Left lung (tissue), 10 donors: Measurements from ENCODE around the gene NUDT3. TPM values are rescaled to one million over a fixed set of nuclear protein-coding genes. Genes with fewer than 3 reads are reported as not detected.
A peak's percentile ranks its signal among the peaks of the same experiment; 100 is the strongest.

ENCODE experiments used
- ATAC-seq: fragments of 200-7000 bp; cut with Tn5 transposase; one replicate; pipeline ENCODE4 v1.9.1; 2020; ENCODE audit warnings: moderate library complexity
- DNase-seq, 4 donors: peaks; one replicate each; pipeline ENCODE4 v3.0.0-alpha.2; 2013 to 2020
- H3K27ac ChIP-seq, 2 donors: fragments of 200-600 bp; sonication (generic) in 1 of 2; one replicate each; pipeline versions ENCODE4 v1.5.0 to v1.8.0; 2020 to 2021
- H3K27me3 ChIP-seq, 2 donors: fragments of 200-600 bp; sonication (generic) in 1 of 2; one replicate each; pipeline versions ENCODE4 v1.5.0 to v1.8.0; 2020 to 2021
- H3K36me3 ChIP-seq, 2 donors: fragments of 200-600 bp; sonication (generic) in 1 of 2; one replicate each; pipeline versions ENCODE4 v1.5.0 to v1.8.0; 2020 to 2021
- H3K4me1 ChIP-seq, 2 donors: fragments of 200-600 bp; one replicate each; pipeline ENCODE4 v1.8.0; 2021
- H3K4me3 ChIP-seq, 2 donors: fragments of 200-600 bp; sonication (generic) in 1 of 2; one replicate each; pipeline versions ENCODE4 v1.5.0 to v1.8.0; 2020 to 2021; ENCODE audit warnings: mild to moderate bottlenecking in 1 of 2
- H3K9me3 ChIP-seq, 2 donors: fragments of 200-600 bp; sonication (generic) in 1 of 2; one replicate each; pipeline versions ENCODE4 v1.5.0 to v1.8.0; 2020 to 2021
- CTCF ChIP-seq, 2 donors: fragments of 200-600 bp; sonication (generic) in 1 of 2; IDR thresholded peaks; one replicate each; pipeline versions ENCODE4 v1.5.0 to v1.8.0; 2021; ENCODE audit warnings: antibody characterized with exemption in 2 of 2
- intact Hi-C, 2 donors: fragments of 100-400 bp; cut with DNase I; formaldehyde crosslinking; loops; one replicate each; pipeline versions ENCODE4 v1.11.2 to v1.14.2; 2022
- polyA plus RNA-seq, 6 donors: library from polyadenylated mRNA; unstranded; fragments of 120-200 nt; gene quantifications; one replicate each; pipeline ENCODE4 v1.2.1, GENCODE V29; 2013; ENCODE audit not compliant: insufficient read length in 6 of 6
- total RNA-seq, 2 donors: library from RNA; stranded (reverse); fragmentation: NEBNext Ultra II Directional; extraction: Animal tissue kit (Norgen Biotek cat#: 25700); gene quantifications; one replicate each; pipeline ENCODE4 v1.2.1, GENCODE V29; 2021
- donor health status: DM: no; HTN: yes; CAD: no.
- donor health status: DM: no; HTN: no; CAD: no.

NUDT3 gene
- total and polyA plus RNA-seq, 8 donors: 10.5 to 27.9 (median 14.9) TPM

DNA sequence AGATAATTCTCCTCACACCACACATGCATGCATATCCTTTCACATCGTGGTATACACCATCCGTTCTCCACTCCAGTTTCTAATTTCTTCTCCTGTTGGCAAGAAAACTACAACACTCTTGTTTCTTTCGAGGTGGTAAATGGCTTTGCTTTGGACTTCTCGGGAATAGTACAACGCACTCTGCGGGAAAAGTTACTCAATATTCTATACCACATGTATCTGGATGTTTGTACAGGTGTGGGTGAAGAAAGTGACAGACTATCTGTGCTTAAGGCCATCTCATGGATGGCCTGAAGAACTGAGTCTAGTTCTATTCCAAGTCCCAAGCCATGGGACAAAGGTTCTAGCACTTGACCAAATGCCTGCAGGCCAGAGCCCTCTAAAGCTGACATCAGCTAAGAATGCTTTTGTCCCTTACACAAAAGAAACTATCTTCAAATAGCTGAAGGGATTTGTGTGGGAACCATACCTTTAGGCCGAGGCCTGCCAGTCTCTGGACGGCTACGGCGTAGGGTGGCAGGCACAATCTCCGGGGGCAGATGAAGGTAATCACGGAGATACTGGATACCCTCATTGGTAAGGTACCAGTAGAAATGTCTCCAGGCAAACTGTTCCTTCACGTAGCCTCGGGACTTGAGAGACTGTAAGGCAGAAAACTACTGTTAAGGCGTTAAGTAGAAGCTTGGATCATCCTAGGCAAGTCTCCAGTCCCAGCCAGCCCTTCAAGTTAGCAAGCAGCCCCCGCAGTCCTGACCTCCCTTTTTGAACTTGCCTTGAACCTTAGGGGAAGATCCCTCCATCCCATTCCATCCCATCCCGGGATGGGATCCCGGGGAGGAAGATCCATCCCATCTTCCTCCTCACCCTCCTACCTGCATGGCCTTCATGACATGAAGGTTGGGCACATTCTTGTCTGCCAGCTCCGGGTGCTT lies 32.0 kb upstream of the NUDT3 start:
- Histone ChIP-seq H3K27me3 (no peaks in the 10 kb centered on the region), H3K4me3 (peak overlapping the region; percentile 63 to 80), H3K4me1 (peaks cover 11 to 32% of the 10 kb centered on the region in 2 donors), H3K27ac (no peak overlapping the region), H3K9me3 (no peaks in the 10 kb centered on the region), H3K36me3 (peaks cover 0 to 54% of the 10 kb centered on the region in 2 donors)
- intact Hi-C loops: no loop called here
- ATAC-seq (no peak), DNase-seq (no peak)
- TF ChIP-seq CTCF (IDR thresholded peaks at IDR 0.05): no peak

DNA sequence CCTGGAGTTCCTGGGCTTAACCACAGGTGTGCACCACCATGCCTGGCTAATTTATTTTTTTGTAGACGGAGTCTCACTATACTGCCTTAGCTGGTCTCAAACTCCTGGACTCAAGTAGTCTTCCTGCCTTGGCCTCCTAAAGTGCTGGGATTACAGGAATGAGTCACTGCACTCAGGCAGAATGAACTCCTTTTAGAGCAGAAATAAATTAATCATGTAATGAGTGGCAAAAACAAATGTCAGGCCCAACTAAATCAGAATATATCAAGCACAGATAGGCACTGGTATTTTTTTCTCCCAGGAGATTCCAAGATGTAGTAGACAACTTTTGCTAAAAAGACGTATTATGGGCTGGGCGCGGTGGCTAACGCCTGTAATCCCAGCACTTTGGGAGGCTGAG lies 30.8 kb upstream of the NUDT3 start:
- H3K9me3 ChIP-seq: no peaks in the 10 kb centered on the region
- ATAC-seq (no peak), DNase-seq (no peak)
- peaks cover 11 to 32% of the 10 kb centered on the region in 2 donors for H3K4me1 ChIP-seq
- intact Hi-C loops: no loop called here
- H3K36me3 ChIP-seq: peaks cover 0 to 66% of the 10 kb centered on the region in 2 donors
- no peaks in the 10 kb centered on the region for H3K27me3 ChIP-seq
- no peak for TF ChIP-seq CTCF (IDR thresholded peaks at IDR 0.05)
- no peak overlapping the region for H3K4me3 ChIP-seq
- H3K27ac ChIP-seq: no peak overlapping the region

DNA sequence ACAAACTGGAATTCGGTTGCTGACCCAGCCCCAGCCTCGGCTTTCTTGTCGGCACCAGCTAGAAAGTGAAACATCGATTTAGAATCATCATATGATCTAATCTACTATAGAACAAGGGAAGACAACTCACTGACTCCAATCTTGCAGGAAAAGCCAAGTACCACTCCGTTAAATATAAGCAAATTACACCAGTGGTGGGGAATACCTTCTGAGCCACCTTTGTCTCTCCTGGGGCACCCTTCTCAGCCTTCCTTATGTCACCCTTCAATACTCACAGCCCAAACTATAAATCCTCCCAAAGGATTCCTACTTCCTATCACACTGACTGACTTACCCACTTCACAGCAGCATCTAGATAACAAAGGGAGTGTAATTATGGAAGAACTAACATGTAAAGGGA lies 25.9 kb upstream of the NUDT3 start:
- TF ChIP-seq CTCF (IDR thresholded peaks at IDR 0.05): no peak
- Histone ChIP-seq H3K36me3 (peaks cover 0 to 80% of the 10 kb centered on the region in 2 donors), H3K27me3 (no peaks in the 10 kb centered on the region), H3K27ac (no peak overlapping the region), H3K4me3 (no peak overlapping the region), H3K9me3 (no peaks in the 10 kb centered on the region), H3K4me1 (peaks cover 8 to 20% of the 10 kb centered on the region in 2 donors)
- intact Hi-C loops: loop anchor here in 1 of 2 donors (5.0 kb wide), 1 partner anchor 171 kb away; the partner anchor contains the start of gene SMIM29
- DNase-seq (no peak), ATAC-seq (no peak)

GRCh38 chr6:34416877-34417371 lies 24.5 kb upstream of the NUDT3 start:
- Histone ChIP-seq H3K36me3 (peaks cover 0 to 66% of the 10 kb centered on the region in 2 donors), H3K9me3 (no peaks in the 10 kb centered on the region), H3K27me3 (no peaks in the 10 kb centered on the region), H3K4me3 (no peak overlapping the region), H3K27ac (no peak overlapping the region), H3K4me1 (peaks cover 7 to 11% of the 10 kb centered on the region in 2 donors)
- intact Hi-C loops: loop anchor here in 1 of 2 donors (5.0 kb wide), 1 partner anchor 170 kb away; the partner anchor contains the start of gene SMIM29
- TF ChIP-seq CTCF (IDR thresholded peaks at IDR 0.05): no peak
- ATAC-seq: no peak
- DNase-seq: no peak
